ENCODE results near the gene CDC16. TPM values are rescaled to one million over a fixed set of nuclear protein-coding genes. Genes with fewer than 3 reads are reported as not detected.
A peak's percentile ranks its signal among the peaks of the same experiment; 100 is the strongest.

CDC16 gene
- total and polyA plus RNA-seq, 5 donors = 35.6 to 52.7 (median 40.3) TPM

- intact Hi-C loops (cut with DNase I) = no loop called here
Observed at GRCh38 chr13:114279758-114280355, 45.2 kb downstream of the CDC16 start.

GRCh38 chr13:114281351-114282040, 46.8 kb downstream of the CDC16 start, which contains the start of gene UPF3A:
UPF3A (plus strand) TSS chr13:114281601; CDS start chr13:114281640, 39 bp downstream.
- WGBS = under 1% methylated on average over 82 of the region's 89 CpGs
- Histone ChIP-seq H3K9me3 (ENCODE audit: control insufficient read depth, low read length) (no peaks in the 10 kb centered on the region), H3K27me3 (ENCODE audit: control insufficient read depth, insufficient read depth) (no peaks in the 10 kb centered on the region), H3K4me1 (ENCODE audit: control insufficient read depth, insufficient read depth, low read length) (no peaks in the 10 kb centered on the region), H3K27ac (ENCODE audit: low read length) (peak within 1 kb of the TSS; percentile 95), H3K4me3 (ENCODE audit: low read length) (peak within 1 kb of the TSS; percentile 58)
- peak; percentile 89 to 97 (median 95) for DNase-seq
- intact Hi-C loops (cut with DNase I) = no loop called here
- peak; percentile 95 to 96 for ATAC-seq

More at GRCh38 chr13:114279758-114280355, 45.2 kb downstream of the CDC16 start:
- Histone ChIP-seq H3K4me3 (ENCODE audit: low read length) (no peak overlapping the region), H3K9me3 (ENCODE audit: control insufficient read depth, low read length) (no peaks in the 10 kb centered on the region), H3K27me3 (ENCODE audit: control insufficient read depth, insufficient read depth) (no peaks in the 10 kb centered on the region), H3K4me1 (ENCODE audit: control insufficient read depth, insufficient read depth, low read length) (no peaks in the 10 kb centered on the region), H3K27ac (ENCODE audit: low read length) (no peak overlapping the region)
- no peak for DNase-seq
- 90% methylated on average over 2 of the region's 2 CpGs for WGBS
- no peak for ATAC-seq

GRCh38 chr13:114282041-114282670, 47.5 kb downstream of the CDC16 start:
- H3K4me1 ChIP-seq (ENCODE audit: control insufficient read depth, insufficient read depth, low read length) = no peaks in the 10 kb centered on the region
- DNase-seq = peak; percentile 29 to 90 (median 67)
- peak; percentile 79 for ATAC-seq
- H3K4me3 ChIP-seq (ENCODE audit: low read length) = peak overlapping the region; percentile 58
- under 1% methylated on average over 50 of the region's 50 CpGs for WGBS
- H3K27me3 ChIP-seq (ENCODE audit: control insufficient read depth, insufficient read depth) = no peaks in the 10 kb centered on the region
- H3K9me3 ChIP-seq (ENCODE audit: control insufficient read depth, low read length) = no peaks in the 10 kb centered on the region
- intact Hi-C loops (cut with DNase I) = no loop called here
- H3K27ac ChIP-seq (ENCODE audit: low read length) = peak overlapping the region; percentile 70

GRCh38 chr13:114283576-114283975, 48.9 kb downstream of the CDC16 start:
- H3K27me3 ChIP-seq (ENCODE audit: control insufficient read depth, insufficient read depth) = no peaks in the 10 kb centered on the region
- no peak overlapping the region for H3K4me3 ChIP-seq (ENCODE audit: low read length)
- DNase-seq (no peak), ATAC-seq (no peak)
- intact Hi-C loops (cut with DNase I) = no loop called here
- 73% methylated on average over 3 of the region's 3 CpGs for WGBS
- H3K27ac ChIP-seq (ENCODE audit: low read length) = no peak overlapping the region
- H3K9me3 ChIP-seq (ENCODE audit: control insufficient read depth, low read length) = no peaks in the 10 kb centered on the region
- H3K4me1 ChIP-seq (ENCODE audit: control insufficient read depth, insufficient read depth, low read length) = no peaks in the 10 kb centered on the region

- no peaks in the 10 kb centered on the region for H3K9me3 ChIP-seq (ENCODE audit: control insufficient read depth, low read length)
- intact Hi-C loops (cut with DNase I) = no loop called here
- ATAC-seq (no peak), DNase-seq (no peak)
- no peaks in the 10 kb centered on the region for H3K4me1 ChIP-seq (ENCODE audit: control insufficient read depth, insufficient read depth, low read length)
- H3K27me3 ChIP-seq (ENCODE audit: control insufficient read depth, insufficient read depth) = no peaks in the 10 kb centered on the region
- 95% methylated on average over 8 of the region's 8 CpGs for WGBS
- H3K4me3 ChIP-seq (ENCODE audit: low read length) = no peak overlapping the region
- no peak overlapping the region for H3K27ac ChIP-seq (ENCODE audit: low read length)
Observed at GRCh38 chr13:114284680-114285079, 50.0 kb downstream of the CDC16 start.

GRCh38 chr13:114285166-114285808, 50.6 kb downstream of the CDC16 start:
- WGBS = 79% methylated on average over 4 of the region's 4 CpGs
- H3K27ac ChIP-seq (ENCODE audit: low read length) = no peak overlapping the region
- no peaks in the 10 kb centered on the region for H3K27me3 ChIP-seq (ENCODE audit: control insufficient read depth, insufficient read depth)
- intact Hi-C loops (cut with DNase I) = no loop called here
- no peaks in the 10 kb centered on the region for H3K4me1 ChIP-seq (ENCODE audit: control insufficient read depth, insufficient read depth, low read length)
- ATAC-seq (no peak), DNase-seq (no peak)
- H3K4me3 ChIP-seq (ENCODE audit: low read length) = no peak overlapping the region
- H3K9me3 ChIP-seq (ENCODE audit: control insufficient read depth, low read length) = no peaks in the 10 kb centered on the region

- no peak for ATAC-seq
- H3K9me3 ChIP-seq (ENCODE audit: control insufficient read depth, low read length) = no peaks in the 10 kb centered on the region
- no peaks in the 10 kb centered on the region for H3K27me3 ChIP-seq (ENCODE audit: control insufficient read depth, insufficient read depth)
- no peak overlapping the region for H3K27ac ChIP-seq (ENCODE audit: low read length)
- intact Hi-C loops (cut with DNase I) = no loop called here
- DNase-seq = no peak
- 91% methylated on average over 8 of the region's 8 CpGs for WGBS
- H3K4me1 ChIP-seq (ENCODE audit: control insufficient read depth, insufficient read depth, low read length) = no peaks in the 10 kb centered on the region
- H3K4me3 ChIP-seq (ENCODE audit: low read length) = no peak overlapping the region
Observed at GRCh38 chr13:114286808-114287207, 52.1 kb downstream of the CDC16 start.

- DNase-seq (no peak), ATAC-seq (peak in 1 of 2 donors; percentile 20)
- WGBS = 92% methylated on average over 8 of the region's 8 CpGs
- no peaks in the 10 kb centered on the region for H3K9me3 ChIP-seq (ENCODE audit: control insufficient read depth, low read length)
- intact Hi-C loops (cut with DNase I) = no loop called here
- no peak overlapping the region for H3K4me3 ChIP-seq (ENCODE audit: low read length)
- no peak overlapping the region for H3K27ac ChIP-seq (ENCODE audit: low read length)
- no peaks in the 10 kb centered on the region for H3K4me1 ChIP-seq (ENCODE audit: control insufficient read depth, insufficient read depth, low read length)
- H3K27me3 ChIP-seq (ENCODE audit: control insufficient read depth, insufficient read depth) = no peaks in the 10 kb centered on the region
Observed at GRCh38 chr13:114288157-114288591, 53.5 kb downstream of the CDC16 start.

- intact Hi-C loops (cut with DNase I) = no loop called here
- Histone ChIP-seq H3K27me3 (ENCODE audit: control insufficient read depth, insufficient read depth) (no peaks in the 10 kb centered on the region), H3K9me3 (ENCODE audit: control insufficient read depth, low read length) (no peaks in the 10 kb centered on the region), H3K27ac (ENCODE audit: low read length) (no peak overlapping the region), H3K4me1 (ENCODE audit: control insufficient read depth, insufficient read depth, low read length) (no peaks in the 10 kb centered on the region), H3K4me3 (ENCODE audit: low read length) (no peak overlapping the region)
- DNase-seq = no peak
- 88% methylated on average over 10 of the region's 10 CpGs for WGBS
- ATAC-seq = no peak
Observed at GRCh38 chr13:114296448-114296847, 61.8 kb downstream of the CDC16 start.

- no peak for DNase-seq
- no peaks in the 10 kb centered on the region for H3K27me3 ChIP-seq (ENCODE audit: control insufficient read depth, insufficient read depth)
- no peak overlapping the region for H3K4me3 ChIP-seq (ENCODE audit: low read length)
- intact Hi-C loops (cut with DNase I) = no loop called here
- no peak overlapping the region for H3K27ac ChIP-seq (ENCODE audit: low read length)
- ATAC-seq = no peak
- H3K4me1 ChIP-seq (ENCODE audit: control insufficient read depth, insufficient read depth, low read length) = no peaks in the 10 kb centered on the region
- no peaks in the 10 kb centered on the region for H3K9me3 ChIP-seq (ENCODE audit: control insufficient read depth, low read length)
- WGBS = 90% methylated on average over 5 of the region's 5 CpGs
Observed at GRCh38 chr13:114296902-114297301, 62.2 kb downstream of the CDC16 start.

GRCh38 chr13:114298866-114299265, 64.2 kb downstream of the CDC16 start:
- intact Hi-C loops (cut with DNase I) = no loop called here
- no peaks in the 10 kb centered on the region for H3K4me1 ChIP-seq (ENCODE audit: control insufficient read depth, insufficient read depth, low read length)
- DNase-seq = no peak
- no peaks in the 10 kb centered on the region for H3K9me3 ChIP-seq (ENCODE audit: control insufficient read depth, low read length)
- no peak overlapping the region for H3K4me3 ChIP-seq (ENCODE audit: low read length)
- 89% methylated on average over 12 of the region's 12 CpGs for WGBS
- no peak for ATAC-seq
- no peak overlapping the region for H3K27ac ChIP-seq (ENCODE audit: low read length)
- H3K27me3 ChIP-seq (ENCODE audit: control insufficient read depth, insufficient read depth) = no peaks in the 10 kb centered on the region

All from right cardiac atrium (tissue), 5 donors.